GM23338 (cell line): ENCODE data around the gene PDE12. TPM values are rescaled to one million over a fixed set of nuclear protein-coding genes. Genes with fewer than 3 reads are reported as not detected.

Source experiments
- ATAC-seq: fragments of 200-7000 bp; cut with Tn5 transposase; 3 replicates; pipeline ENCODE4 v1.9.1; 2020
- DNase-seq: peaks from one replicate; pipeline ENCODE4 v3.0.0-alpha.2; 2015; ENCODE audit warnings: low spot score
- H2AFZ ChIP-seq: fragments of 200-600 bp; sonication (generic); 2 replicates; pipeline ENCODE4 v1.8.0; 2016; ENCODE audit warnings: antibody characterized with exemption, mild to moderate bottlenecking, moderate library complexity
- H3F3A ChIP-seq: fragments of 200-600 bp; sonication (generic); replicated peaks from 2 replicates; pipeline ENCODE4 v1.8.0; 2017; ENCODE audit warnings: antibody characterized with exemption, mixed run types, low read depth
- H3K27ac ChIP-seq: fragments of 200-600 bp; sonication (generic); 2 replicates; pipeline ENCODE4 v1.6.1; 2016; ENCODE audit warnings: low read depth
- H3K27me3 ChIP-seq: fragments of 200-600 bp; sonication (generic); 2 replicates; pipeline ENCODE4 v1.8.0; 2016; ENCODE audit warnings: mild to moderate bottlenecking, mixed run types, moderate library complexity; ENCODE audit not compliant: insufficient read depth
- H3K36me3 ChIP-seq: fragments of 200-600 bp; sonication (generic); 2 replicates; pipeline ENCODE4 v1.8.0; 2016; ENCODE audit warnings: mild to moderate bottlenecking; ENCODE audit not compliant: insufficient read depth
- H3K4me1 ChIP-seq: fragments of 200-600 bp; sonication (generic); 2 replicates; pipeline ENCODE4 v1.8.0; 2016; ENCODE audit warnings: mild to moderate bottlenecking, moderate library complexity; ENCODE audit not compliant: insufficient read depth
- H3K4me2 ChIP-seq: fragments of 200-600 bp; sonication (generic); 2 replicates; pipeline ENCODE4 v1.7.1; 2017; ENCODE audit warnings: mixed run types
- H3K4me3 ChIP-seq: fragments of 200-600 bp; sonication (generic); 2 replicates; pipeline ENCODE4 v1.6.1; 2016; ENCODE audit warnings: mixed run types
- H3K79me2 ChIP-seq: fragments of 200-600 bp; sonication (generic); replicated peaks from 2 replicates; pipeline ENCODE4 v1.8.0; 2017; ENCODE audit warnings: mild to moderate bottlenecking; ENCODE audit not compliant: insufficient read depth
- H3K9me2 ChIP-seq: fragments of 200-600 bp; sonication (generic); 2 replicates; pipeline ENCODE4 v1.8.0; 2017; ENCODE audit not compliant: insufficient read depth
- H4K20me1 ChIP-seq: fragments of 200-600 bp; sonication (generic); replicated peaks from 2 replicates; pipeline ENCODE4 v1.8.0; 2017; ENCODE audit warnings: mild to moderate bottlenecking; ENCODE audit not compliant: insufficient read depth
- H3K27ac Mint-ChIP-seq: 2 replicates; pipeline ENCODE4 v1.8.0; 2020; ENCODE audit warnings: inconsistent platforms, mild to moderate bottlenecking, moderate library complexity, mixed read lengths
- H3K27me3 Mint-ChIP-seq: 3 replicates; pipeline ENCODE4 v1.8.0; 2022; ENCODE audit warnings: low read depth, mild to moderate bottlenecking, moderate library complexity, mixed read lengths, inconsistent platforms; ENCODE audit not compliant: insufficient read depth, poor library complexity
- H3K36me3 Mint-ChIP-seq: 3 replicates; pipeline ENCODE4 v1.8.0; 2021; ENCODE audit warnings: low read depth, mild to moderate bottlenecking, inconsistent platforms, moderate library complexity, mixed read lengths
- H3K4me1 Mint-ChIP-seq: 3 replicates; pipeline ENCODE4 v1.8.0; 2020; ENCODE audit warnings: mild to moderate bottlenecking, inconsistent platforms, mixed read lengths
- H3K4me3 Mint-ChIP-seq: 3 replicates; pipeline ENCODE4 v1.8.0; 2021; ENCODE audit warnings: moderate library complexity, mild to moderate bottlenecking, inconsistent platforms, mixed read lengths
- H3K9me3 Mint-ChIP-seq: 3 replicates; pipeline ENCODE4 v1.8.0; 2020; ENCODE audit warnings: moderate library complexity, mild to moderate bottlenecking, inconsistent platforms, mixed read lengths
- CREB1 ChIP-seq: fragments of 250-450 bp; sonication (Bioruptor Pico); IDR thresholded peaks from 2 replicates; pipeline ENCODE4 v1.5.0; 2020; ENCODE audit warnings: low read depth, mild to moderate bottlenecking, moderate library complexity
- CTCF ChIP-seq, 2 experiments: fragments of 200-600 bp in 1 of 2; sonication (generic) in 1 of 2; conservative IDR thresholded peaks; 2 replicates each; pipeline versions ENCODE4 v1.5.1 to v1.6.1; 2016 to 2017; ENCODE audit warnings: antibody characterized with exemption in 2 of 2, low read depth in 2 of 2, mild to moderate bottlenecking in 2 of 2, moderate library complexity in 1 of 2
- EZH2phosphoT487 ChIP-seq: fragments of 200-600 bp; sonication (generic); IDR thresholded peaks from one replicate; pipeline ENCODE4 v1.8.1; 2018; ENCODE audit warnings: antibody characterized with exemption; ENCODE audit not compliant: unreplicated experiment
- JUNB ChIP-seq: IDR thresholded peaks from one replicate; pipeline ENCODE4 v1.6.1; 2016; ENCODE audit warnings: antibody characterized with exemption; ENCODE audit not compliant: unreplicated experiment
- POLR2AphosphoS5 ChIP-seq: IDR thresholded peaks from 2 replicates; pipeline ENCODE4 v1.6.1; 2016; ENCODE audit warnings: antibody characterized with exemption, low read depth
- REST ChIP-seq: IDR thresholded peaks from one replicate; pipeline ENCODE4 v1.6.1; 2018; ENCODE audit warnings: antibody characterized with exemption; ENCODE audit not compliant: unreplicated experiment
- STAT1 ChIP-seq: IDR thresholded peaks from one replicate; pipeline ENCODE4 v1.6.1; 2016; ENCODE audit warnings: antibody characterized with exemption; ENCODE audit not compliant: unreplicated experiment
- polyA plus RNA-seq: library from polyadenylated mRNA; unstranded; fragments of >200 nt; fragmentation: Nextera tagmentation; extraction: Ambion mirVana; gene quantifications from 2 replicates; pipeline ENCODE4 v1.2.1, GENCODE V29; 2016
- total RNA-seq: library from RNA; depleted of rRNA; stranded (reverse); fragments of >200 nt; shearing (Covaris generic); gene quantifications from 2 replicates; pipeline ENCODE4 v1.2.3, GENCODE V29; 2014

PDE12 gene
- total and polyA plus RNA-seq, 2 experiments from 2014 or later = 5.0 to 14.3 TPM

GRCh38 chr3:57570878-57571277 lies 14.8 kb downstream of the PDE12 start:
- Mint-ChIP-seq H3K4me1 (no peaks in the 10 kb centered on the region), H3K27me3 (no peaks in the 10 kb centered on the region), H3K9me3 (no peaks in the 10 kb centered on the region), H3K27ac (no peak overlapping the region), H3K4me3 (no peak overlapping the region), H3K36me3 (peaks cover 49% of the 10 kb centered on the region)
- Histone ChIP-seq H3K9me2 (no peaks in the 10 kb centered on the region), H3K79me2 (peaks cover 3% of the 10 kb centered on the region; the same call in 1 of the 2 replicates), H3K4me1 (0 out of 2 replicates have a peak, but pooled peaks cover 8% of the 10 kb centered on the region), H3K36me3 (peaks cover 50% of the 10 kb centered on the region), H3K27ac (no peak overlapping the region), H2AFZ (no peak overlapping the region), H4K20me1 (peaks cover 21% of the 10 kb centered on the region), H3K27me3 (no peaks in the 10 kb centered on the region), H3K4me3 (no peak overlapping the region), H3F3A (no peaks in the 10 kb centered on the region; the same call in none of the 2 replicates), H3K4me2 (no peak overlapping the region)
- TF ChIP-seq REST (no peak), CREB1 (CRISPR knock-in tag) (no peak), CTCF (conservative IDR thresholded peaks at IDR 0.05; ENCODE audit: low read depth in 2 of 2) (no peak), POLR2AphosphoS5 (no peak), STAT1 (no peak)
- ATAC-seq (no peak), DNase-seq (no peak)

GRCh38 chr3:57572096-57572495 lies 16.0 kb downstream of the PDE12 start:
- DNase-seq = no peak
- Histone ChIP-seq H3K9me2 (no peaks in the 10 kb centered on the region), H3K27me3 (no peaks in the 10 kb centered on the region), H3K79me2 (peaks cover 15% of the 10 kb centered on the region), H3K4me3 (no peak overlapping the region), H3K27ac (no peak overlapping the region), H3F3A (no peaks in the 10 kb centered on the region; the same call in none of the 2 replicates), H2AFZ (no peak overlapping the region), H3K36me3 (peaks cover 62% of the 10 kb centered on the region), H3K4me2 (no peak overlapping the region), H4K20me1 (peaks cover 28% of the 10 kb centered on the region), H3K4me1 (no peaks in the 10 kb centered on the region)
- H3K4me3 Mint-ChIP-seq = no peak overlapping the region
- H3K36me3 Mint-ChIP-seq = peaks cover 62% of the 10 kb centered on the region
- H3K27ac Mint-ChIP-seq = no peak overlapping the region
- no peak for TF ChIP-seq POLR2AphosphoS5
- TF ChIP-seq JUNB = no peak
- TF ChIP-seq EZH2phosphoT487 = no peak
- TF ChIP-seq CTCF (conservative IDR thresholded peaks at IDR 0.05; ENCODE audit: low read depth in 2 of 2) = no peak
- no peaks in the 10 kb centered on the region for H3K27me3 Mint-ChIP-seq
- H3K4me1 Mint-ChIP-seq = no peaks in the 10 kb centered on the region
- H3K9me3 Mint-ChIP-seq = no peaks in the 10 kb centered on the region
- ATAC-seq = no peak
